Fibroblast of pulmonary artery (primary cell): ENCODE measurements around the gene CFAP45.

Experiments used
- DNase-seq: peaks from one replicate; pipeline ENCODE4 v3.0.0-alpha.2; 2010; ENCODE audit warnings: low read depth
- H3K4me3 ChIP-seq: replicated peaks from 2 replicates; pipeline ENCODE4 v1.5.1; 2011; ENCODE audit warnings: low read depth, mild to moderate bottlenecking, control low read depth, low read length, moderate library complexity
- TF ChIP-seq, protein P1 (sequence below): IDR thresholded peaks from 2 replicates; pipeline ENCODE4 v1.5.1; 2011; ENCODE audit warnings: mild to moderate bottlenecking, control low read depth, low read length, inconsistent platforms; ENCODE audit errors: missing control alignments

The CFAP45 gene

DNA sequence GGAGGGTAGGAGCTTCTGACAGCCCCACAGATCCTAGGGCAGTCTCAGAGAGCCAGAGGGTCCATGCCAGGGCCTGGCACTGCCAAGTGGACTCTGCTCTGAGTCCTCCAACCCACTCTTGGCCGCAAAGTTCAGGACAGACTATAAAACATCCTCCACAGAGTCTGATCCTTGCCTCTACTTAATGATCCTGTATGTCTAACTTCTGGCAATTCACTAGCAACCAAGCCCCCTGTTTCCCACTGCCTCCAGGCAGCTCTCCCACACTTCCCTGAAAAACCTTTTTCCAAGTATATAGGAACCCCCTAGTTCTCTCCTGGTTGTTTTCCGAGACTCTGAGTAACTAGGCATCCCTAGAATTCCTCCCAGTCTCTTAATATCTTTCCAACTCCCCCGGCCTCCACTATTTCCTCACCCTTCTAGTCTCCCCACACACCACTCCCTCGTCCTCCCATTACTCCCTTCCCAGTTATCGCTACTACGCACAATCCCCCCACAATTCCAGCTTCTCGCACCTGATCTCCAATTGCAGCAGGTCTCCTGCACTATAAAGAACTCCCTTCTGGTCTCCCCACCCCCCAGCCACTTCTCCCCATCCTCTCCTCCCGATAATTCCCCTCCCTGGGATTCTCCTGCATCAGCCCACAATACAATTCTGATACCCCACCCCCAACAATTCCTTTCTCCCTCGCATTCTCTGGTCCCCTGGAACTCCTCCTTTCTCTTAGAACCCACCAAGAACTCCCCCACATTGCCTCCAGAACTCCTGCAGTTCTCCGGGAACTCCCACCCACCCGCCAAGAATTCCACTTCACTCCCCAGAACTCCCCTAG lies 44.9 kb upstream of the CFAP45 start:
- peak; percentile 14 for DNase-seq
- peak overlapping the region; percentile 47 for H3K4me3 ChIP-seq
- TF ChIP-seq, protein P1, sequence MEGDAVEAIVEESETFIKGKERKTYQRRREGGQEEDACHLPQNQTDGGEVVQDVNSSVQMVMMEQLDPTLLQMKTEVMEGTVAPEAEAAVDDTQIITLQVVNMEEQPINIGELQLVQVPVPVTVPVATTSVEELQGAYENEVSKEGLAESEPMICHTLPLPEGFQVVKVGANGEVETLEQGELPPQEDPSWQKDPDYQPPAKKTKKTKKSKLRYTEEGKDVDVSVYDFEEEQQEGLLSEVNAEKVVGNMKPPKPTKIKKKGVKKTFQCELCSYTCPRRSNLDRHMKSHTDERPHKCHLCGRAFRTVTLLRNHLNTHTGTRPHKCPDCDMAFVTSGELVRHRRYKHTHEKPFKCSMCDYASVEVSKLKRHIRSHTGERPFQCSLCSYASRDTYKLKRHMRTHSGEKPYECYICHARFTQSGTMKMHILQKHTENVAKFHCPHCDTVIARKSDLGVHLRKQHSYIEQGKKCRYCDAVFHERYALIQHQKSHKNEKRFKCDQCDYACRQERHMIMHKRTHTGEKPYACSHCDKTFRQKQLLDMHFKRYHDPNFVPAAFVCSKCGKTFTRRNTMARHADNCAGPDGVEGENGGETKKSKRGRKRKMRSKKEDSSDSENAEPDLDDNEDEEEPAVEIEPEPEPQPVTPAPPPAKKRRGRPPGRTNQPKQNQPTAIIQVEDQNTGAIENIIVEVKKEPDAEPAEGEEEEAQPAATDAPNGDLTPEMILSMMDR = no peak

DNA sequence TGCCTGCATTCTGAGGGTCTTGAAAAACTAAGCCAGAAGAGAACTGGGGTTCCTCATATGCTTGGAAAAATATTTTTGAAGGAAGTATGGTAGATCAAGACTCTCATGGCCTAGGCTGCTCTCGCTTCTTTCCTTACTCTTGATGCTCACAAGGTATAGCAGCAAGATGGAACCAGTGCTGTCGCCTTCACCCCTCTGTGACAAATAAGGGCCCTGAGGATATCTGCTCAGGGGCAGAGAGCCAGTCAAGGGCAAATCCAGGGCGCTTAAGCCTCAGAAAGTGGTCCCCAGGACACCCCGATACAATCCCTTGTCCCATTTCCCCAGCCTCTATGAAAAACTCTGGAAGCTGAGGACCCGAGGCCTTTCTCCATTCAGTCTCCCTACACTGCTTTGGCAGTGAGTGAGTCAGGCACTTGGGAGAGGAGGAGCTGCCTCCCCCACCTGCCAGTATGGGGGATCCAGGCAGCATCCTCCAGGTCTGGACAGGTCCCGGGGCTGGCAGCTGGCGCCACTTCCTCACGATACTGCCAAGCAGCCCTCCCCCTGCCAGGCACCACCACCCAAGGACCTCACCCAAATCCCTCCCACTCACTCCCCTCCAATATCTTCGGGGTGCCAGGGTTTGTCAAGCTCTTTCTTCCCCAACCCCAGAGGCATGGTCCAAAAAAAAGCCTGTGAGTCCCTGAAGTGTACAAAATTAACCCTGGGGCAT lies 44.1 kb upstream of the CFAP45 start:
- no peak overlapping the region for H3K4me3 ChIP-seq
- DNase-seq = no peak
- TF ChIP-seq, protein P1 = no peak

DNA sequence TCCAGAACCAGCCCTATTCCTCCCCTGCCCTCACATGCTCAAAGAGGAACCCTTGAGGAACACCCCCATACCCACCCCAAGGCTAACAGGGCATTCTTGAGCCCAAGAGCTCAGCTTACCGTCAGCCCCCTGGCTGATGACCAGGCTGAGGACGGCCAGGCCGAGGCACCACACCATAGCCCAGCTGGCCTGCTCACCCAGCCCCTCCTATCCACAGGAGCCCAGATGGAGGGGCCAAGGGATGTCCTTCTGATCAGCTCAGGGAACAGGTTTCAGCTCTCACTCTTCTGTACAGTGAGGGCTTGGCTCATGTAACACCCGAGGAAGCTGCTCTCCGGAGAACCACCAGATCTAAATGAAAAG lies 43.3 kb upstream of the CFAP45 start:
- TF ChIP-seq, protein P1 = no peak

DNA sequence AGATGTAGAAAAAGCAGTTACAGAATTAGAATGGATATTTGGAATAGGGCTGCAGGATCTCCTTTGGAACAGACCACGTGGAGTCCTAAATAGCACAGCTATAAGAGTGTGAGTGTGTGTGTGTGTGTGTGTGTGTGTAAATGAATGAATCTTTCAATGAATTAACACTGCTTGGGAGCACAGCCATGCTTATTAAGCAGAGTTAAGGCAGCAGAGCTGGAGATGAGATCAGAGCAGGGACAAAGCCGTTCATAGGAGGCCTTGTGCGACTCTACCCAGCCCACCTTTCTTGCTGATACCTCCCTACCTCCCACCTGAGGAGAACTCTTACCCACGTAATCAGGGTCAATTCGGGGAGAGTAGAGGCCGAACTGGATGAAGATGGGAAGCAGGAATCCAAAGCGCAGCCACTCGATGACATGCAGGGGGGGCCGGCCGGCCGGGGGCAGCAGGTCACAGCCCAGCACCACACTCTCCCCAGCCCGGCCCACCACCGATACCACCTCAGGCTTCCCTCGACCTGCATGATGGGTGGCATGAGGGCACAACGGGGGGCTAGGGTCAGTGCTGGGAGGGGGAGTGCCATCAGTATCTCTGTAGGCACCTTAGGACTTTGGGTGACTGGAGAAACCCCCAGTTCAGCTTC lies 42.8 kb upstream of the CFAP45 start:
- H3K4me3 ChIP-seq = no peak overlapping the region
- TF ChIP-seq, protein P1 = no peak
- DNase-seq = no peak

More for the DNA sequence above, 43.3 kb upstream of the CFAP45 start:
- DNase-seq = no peak
- no peak overlapping the region for H3K4me3 ChIP-seq

DNA sequence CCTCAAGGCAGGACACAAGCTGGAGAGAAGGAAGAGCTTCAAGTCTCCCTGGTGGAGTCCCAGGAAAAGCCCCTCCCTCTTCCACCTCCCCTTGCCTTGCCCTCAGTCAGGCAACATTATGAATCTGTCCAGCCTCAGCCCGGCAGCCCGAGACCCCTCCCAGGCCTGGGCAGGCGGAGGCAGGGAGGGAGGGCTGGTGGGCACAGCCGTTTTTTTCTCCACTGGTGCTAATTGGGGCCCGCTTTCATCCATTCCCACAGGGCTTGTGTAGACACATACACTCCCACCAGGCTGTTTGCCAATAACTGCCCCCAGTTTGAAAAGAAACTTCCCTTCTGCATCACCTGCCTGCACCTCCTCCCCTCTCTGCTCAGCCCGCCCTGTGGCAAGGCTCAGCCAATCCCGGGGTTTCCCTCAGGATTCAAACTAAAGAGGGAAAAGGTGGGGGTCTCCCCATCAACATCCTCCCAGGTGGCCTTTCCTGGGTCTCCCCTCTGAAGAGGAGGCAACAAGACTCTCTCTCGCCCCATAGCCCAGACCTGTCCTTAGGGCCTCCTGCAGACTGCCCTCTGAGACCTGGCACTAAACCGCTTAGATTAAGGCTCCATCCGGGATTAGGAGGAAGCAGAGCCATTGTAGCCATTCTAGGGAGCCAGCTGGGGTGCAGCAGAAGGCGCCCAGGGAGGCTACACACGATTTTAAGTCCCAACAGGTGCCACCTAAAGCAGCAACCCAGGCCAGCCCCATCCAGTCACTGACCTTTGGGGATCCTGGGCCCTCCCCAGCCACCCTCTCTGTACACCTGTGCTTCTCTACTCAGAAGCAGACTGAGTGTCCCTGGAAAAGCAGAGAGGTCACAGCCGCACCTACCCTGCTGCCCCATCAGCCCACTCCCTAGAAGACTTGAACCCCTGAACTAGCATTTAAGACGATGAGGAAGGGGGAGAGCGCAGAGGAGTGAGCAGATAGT lies 41.9 kb upstream of the CFAP45 start:
- no peak overlapping the region for H3K4me3 ChIP-seq
- TF ChIP-seq, protein P1 = no peak
- DNase-seq = no peak

DNA sequence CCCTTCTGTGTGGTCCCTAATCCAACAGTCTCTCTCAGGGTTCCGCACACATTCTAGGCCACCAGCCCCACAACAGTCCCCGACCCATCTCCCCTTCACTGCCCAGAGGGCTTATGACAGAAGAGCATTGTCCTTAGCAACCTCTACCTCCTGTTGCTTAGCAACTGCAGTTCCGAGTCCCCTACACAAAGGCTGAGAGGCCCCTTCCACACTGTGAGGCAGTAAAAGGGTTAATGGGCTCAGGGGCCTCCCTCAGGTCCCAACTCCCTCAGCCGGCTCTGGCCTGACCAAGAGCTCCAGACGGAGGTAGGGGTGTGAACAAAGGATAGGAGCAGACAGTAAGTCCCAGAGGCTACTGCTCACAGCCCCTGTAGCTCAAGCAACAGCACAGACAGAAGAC lies 41.2 kb upstream of the CFAP45 start:
- TF ChIP-seq, protein P1 = no peak
- no peak for DNase-seq
- H3K4me3 ChIP-seq = no peak overlapping the region
